ENCODE data around the gene SARS1.

DNA sequence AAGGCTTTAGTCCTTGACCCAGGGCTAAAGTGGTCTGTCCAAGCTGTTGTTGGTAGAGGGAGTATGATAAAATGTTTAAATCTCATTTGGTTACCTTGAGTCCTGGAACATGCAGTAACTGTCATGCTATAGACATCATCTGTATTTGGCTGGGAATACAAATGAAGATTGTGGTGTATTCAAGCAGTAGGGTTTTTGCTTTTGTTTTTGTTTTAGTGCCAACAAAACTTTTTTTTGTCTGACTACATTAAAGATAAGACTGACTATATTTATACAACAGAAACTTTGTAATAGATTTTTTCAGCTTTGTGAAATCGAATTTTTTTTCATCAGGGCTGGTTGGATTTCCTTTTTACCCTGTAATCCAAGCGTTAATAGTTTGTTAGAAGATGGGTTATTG is 7.4 kb upstream of the SARS1 start:
- TF ChIP-seq POLR2A (IDR thresholded peaks at IDR 0.05) (no peak), POLR2AphosphoS5 (IDR thresholded peaks at IDR 0.05) (no peak)

All from prostate gland (tissue), 1 donor.